ENCODE measurements around the gene SYNDIG1.

SYNDIG1 gene

DNA sequence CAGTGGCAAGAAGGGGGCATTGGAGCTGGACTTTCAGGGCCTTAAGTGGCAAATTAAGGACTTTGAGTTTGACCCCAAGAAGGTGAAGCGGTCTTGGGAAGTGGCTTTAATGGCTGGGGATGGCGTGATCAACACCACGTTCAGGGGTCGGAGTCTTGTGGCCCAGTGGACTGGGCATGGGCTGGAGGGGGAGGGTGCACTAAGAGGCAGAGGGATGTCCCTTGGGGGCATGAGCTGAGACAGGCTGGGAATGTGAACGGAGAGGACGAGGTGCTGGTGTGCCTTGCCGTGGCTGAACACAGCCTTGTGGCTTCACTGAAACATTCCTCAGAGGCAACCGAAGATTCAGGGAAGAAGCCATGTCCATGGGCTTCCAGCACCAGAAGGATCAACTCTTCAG, 227.0 kb downstream of the SYNDIG1 start:
- no peak for DNase-seq (ENCODE audit: low read depth)
- H3K4me3 ChIP-seq (ENCODE audit: low read depth, low read length): no peak overlapping the region
- no peak for TF ChIP-seq CTCF (IDR thresholded peaks at IDR 0.05; ENCODE audit: low read depth, low read length, missing control alignments)

- no peak overlapping the region for H3K4me3 ChIP-seq (ENCODE audit: low read depth, low read length)
- DNase-seq (ENCODE audit: low read depth): no peak
- TF ChIP-seq CTCF (IDR thresholded peaks at IDR 0.05; ENCODE audit: low read depth, low read length, missing control alignments): no peak
Measured at GRCh38 chr20:24697411-24697810, 228.0 kb downstream of the SYNDIG1 start.

- no peak overlapping the region for H3K4me3 ChIP-seq (ENCODE audit: low read depth, low read length)
- DNase-seq (ENCODE audit: low read depth): no peak
- TF ChIP-seq CTCF (IDR thresholded peaks at IDR 0.05; ENCODE audit: low read depth, low read length, missing control alignments): no peak
Measured at GRCh38 chr20:24698189-24698588, 228.8 kb downstream of the SYNDIG1 start.

GRCh38 chr20:24698706-24699206, 229.3 kb downstream of the SYNDIG1 start:
- no peak for DNase-seq (ENCODE audit: low read depth)
- TF ChIP-seq CTCF (IDR thresholded peaks at IDR 0.05; ENCODE audit: low read depth, low read length, missing control alignments): no peak
- H3K4me3 ChIP-seq (ENCODE audit: low read depth, low read length): no peak overlapping the region

GRCh38 chr20:24699321-24700165, 230.1 kb downstream of the SYNDIG1 start:
- TF ChIP-seq CTCF (IDR thresholded peaks at IDR 0.05; ENCODE audit: low read depth, low read length, missing control alignments): no peak
- DNase-seq (ENCODE audit: low read depth): no peak
- no peak overlapping the region for H3K4me3 ChIP-seq (ENCODE audit: low read depth, low read length)

- DNase-seq (ENCODE audit: low read depth): no peak
- no peak overlapping the region for H3K4me3 ChIP-seq (ENCODE audit: low read depth, low read length)
- TF ChIP-seq CTCF (IDR thresholded peaks at IDR 0.05; ENCODE audit: low read depth, low read length, missing control alignments): no peak
Measured at GRCh38 chr20:24700166-24700860, 230.9 kb downstream of the SYNDIG1 start.
